Trophoblast cell (in vitro differentiated cells and primary cell): Measurements from ENCODE around the gene NTMT2.

Source experiments
- DNase-seq, 2 donors: peaks; one replicate each; pipeline ENCODE4 v3.0.0-alpha.2; 2016
- H2AFZ ChIP-seq: 2 replicates; pipeline ENCODE4 v1.6.1; 2013; ENCODE audit warnings: low read length, moderate library complexity, mild to moderate bottlenecking; ENCODE audit not compliant: insufficient read depth, poor library complexity
- H2AK5ac ChIP-seq: 2 replicates; pipeline ENCODE4 v1.6.1; 2013; ENCODE audit warnings: mild to moderate bottlenecking, low read length
- H2BK120ac ChIP-seq: 2 replicates; pipeline ENCODE4 v1.6.1; 2013; ENCODE audit warnings: low read length, mild to moderate bottlenecking, moderate library complexity; ENCODE audit not compliant: insufficient read depth, poor library complexity
- H2BK12ac ChIP-seq: 2 replicates; pipeline ENCODE4 v1.6.1; 2013; ENCODE audit warnings: mild to moderate bottlenecking, low read length, moderate library complexity
- H2BK5ac ChIP-seq: 2 replicates; pipeline ENCODE4 v1.6.1; 2013; ENCODE audit warnings: low read length, low read depth, moderate library complexity, mild to moderate bottlenecking; ENCODE audit not compliant: poor library complexity
- H3K14ac ChIP-seq: 2 replicates; pipeline ENCODE4 v1.6.1; 2013; ENCODE audit warnings: mild to moderate bottlenecking, low read length
- H3K18ac ChIP-seq: 2 replicates; pipeline ENCODE4 v1.6.1; 2013; ENCODE audit warnings: mild to moderate bottlenecking, low read length
- H3K23ac ChIP-seq: 2 replicates; pipeline ENCODE4 v1.6.1; 2013; ENCODE audit warnings: low read length
- H3K27ac ChIP-seq: 2 replicates; pipeline ENCODE4 v1.5.1; 2013; ENCODE audit warnings: low read depth, mild to moderate bottlenecking, inconsistent platforms, low read length, moderate library complexity
- H3K27me3 ChIP-seq: 2 replicates; pipeline ENCODE4 v1.6.1; 2013; ENCODE audit warnings: inconsistent platforms, mild to moderate bottlenecking, low read length, moderate library complexity; ENCODE audit not compliant: insufficient read depth
- H3K36me3 ChIP-seq, 2 experiments: 1 replicate in 1 of 2; 2 replicates in 1 of 2; pipeline ENCODE4 v1.6.1; 2013; ENCODE audit warnings: low read length in 2 of 2, mild to moderate bottlenecking in 2 of 2, moderate library complexity in 1 of 2; ENCODE audit not compliant: insufficient read depth in 2 of 2, control insufficient read depth in 1 of 2
- H3K4ac ChIP-seq: 2 replicates; pipeline ENCODE4 v1.6.1; 2013; ENCODE audit warnings: low read depth, mild to moderate bottlenecking, low read length, moderate library complexity
- H3K4me1 ChIP-seq, 2 experiments: 1 replicate in 1 of 2; 2 replicates in 1 of 2; pipeline ENCODE4 v1.6.1; 2013; ENCODE audit warnings: low read length in 2 of 2, mild to moderate bottlenecking in 2 of 2, moderate library complexity in 1 of 2; ENCODE audit not compliant: insufficient read depth in 2 of 2, control insufficient read depth in 1 of 2
- H3K4me2 ChIP-seq: 2 replicates; pipeline ENCODE4 v1.6.1; 2013; ENCODE audit warnings: inconsistent platforms, mild to moderate bottlenecking, low read length, moderate library complexity
- H3K4me3 ChIP-seq: 2 replicates; pipeline ENCODE4 v1.5.1; 2013; ENCODE audit warnings: mild to moderate bottlenecking, low read depth, low read length, inconsistent platforms
- H3K79me1 ChIP-seq: one replicate; pipeline ENCODE4 v1.6.1; 2013; ENCODE audit warnings: low read length
- H3K79me2 ChIP-seq: 2 replicates; pipeline ENCODE4 v1.6.1; 2013; ENCODE audit warnings: low read length, mild to moderate bottlenecking; ENCODE audit not compliant: control insufficient read depth, insufficient read depth, poor library complexity
- H3K9ac ChIP-seq: 2 replicates; pipeline ENCODE4 v1.6.1; 2013; ENCODE audit warnings: mild to moderate bottlenecking, low read length
- H3K9me3 ChIP-seq: 2 replicates; pipeline ENCODE4 v1.6.1; 2013; ENCODE audit warnings: low read depth, mild to moderate bottlenecking, control low read depth, inconsistent platforms, low read length; ENCODE audit not compliant: insufficient read depth
- H4K12ac ChIP-seq: 2 replicates; pipeline ENCODE4 v1.6.1; 2013; ENCODE audit warnings: low read depth, mild to moderate bottlenecking, low read length, moderate library complexity
- H4K8ac ChIP-seq: 2 replicates; pipeline ENCODE4 v1.6.1; 2013; ENCODE audit warnings: low read depth, mild to moderate bottlenecking, low read length, moderate library complexity
- H4K91ac ChIP-seq: one replicate; pipeline ENCODE4 v1.6.1; 2013; ENCODE audit warnings: low read depth, mild to moderate bottlenecking, low read length, moderate library complexity
- WGBS: extraction: QIAGEN DNeasy Blood & Tissue Kit; methylation state at CpG from one replicate; pipeline ENCODE4 v1.1.7; 2013; ENCODE audit warnings: missing lambda C conversion rate; ENCODE audit not compliant: insufficient read length, insufficient coverage; ENCODE audit errors: extremely low coverage; 5-methylcytosine and 5-hydroxymethylcytosine counted together

Gene NTMT2

DNA sequence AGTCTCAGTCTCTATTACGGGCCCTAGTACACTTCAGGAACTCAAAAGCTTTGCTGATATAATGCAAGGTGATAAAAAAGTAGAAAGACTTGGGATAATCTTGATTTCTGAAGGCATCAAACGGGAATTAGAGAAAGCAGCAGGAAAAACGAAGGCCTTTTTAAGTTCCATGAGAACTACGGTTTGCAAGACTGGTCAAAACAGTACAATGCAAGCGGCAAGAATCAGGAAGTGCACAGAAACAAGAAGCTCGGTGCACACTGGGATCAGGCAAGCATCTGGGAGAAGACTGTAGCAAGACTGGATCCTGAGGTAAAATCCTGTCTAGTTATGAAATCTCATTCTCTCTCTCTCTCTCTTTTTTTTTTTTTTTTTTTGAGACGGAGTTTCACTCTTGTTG lies 28.6 kb downstream of the NTMT2 start:
- no peaks in the 10 kb centered on the region for H3K9me3 ChIP-seq
- no peak overlapping the region for H2AK5ac ChIP-seq
- no peaks in the 10 kb centered on the region for H3K79me1 ChIP-seq
- H3K4me1 ChIP-seq: no peaks in the 10 kb centered on the region
- no peak overlapping the region for H2BK120ac ChIP-seq
- H3K4ac ChIP-seq: no peak overlapping the region
- no peak overlapping the region for H3K23ac ChIP-seq
- no peaks in the 10 kb centered on the region for H3K36me3 ChIP-seq
- no peak overlapping the region for H4K8ac ChIP-seq
- no peak overlapping the region for H2BK5ac ChIP-seq
- H3K9ac ChIP-seq: no peak overlapping the region
- no CpG with 5 or more reads among the region's 7 CpGs for WGBS
- no peak overlapping the region for H2AFZ ChIP-seq
- no peak overlapping the region for H3K18ac ChIP-seq
- no peak overlapping the region for H4K91ac ChIP-seq
- H2BK12ac ChIP-seq: no peak overlapping the region
- H3K27ac ChIP-seq: no peak overlapping the region
- no peak overlapping the region for H3K4me3 ChIP-seq
- H3K14ac ChIP-seq: no peak overlapping the region
- H3K27me3 ChIP-seq: no peaks in the 10 kb centered on the region
- no peaks in the 10 kb centered on the region for H3K79me2 ChIP-seq
- H3K4me2 ChIP-seq: no peak overlapping the region
- DNase-seq: no peak
- no peak overlapping the region for H4K12ac ChIP-seq

DNA sequence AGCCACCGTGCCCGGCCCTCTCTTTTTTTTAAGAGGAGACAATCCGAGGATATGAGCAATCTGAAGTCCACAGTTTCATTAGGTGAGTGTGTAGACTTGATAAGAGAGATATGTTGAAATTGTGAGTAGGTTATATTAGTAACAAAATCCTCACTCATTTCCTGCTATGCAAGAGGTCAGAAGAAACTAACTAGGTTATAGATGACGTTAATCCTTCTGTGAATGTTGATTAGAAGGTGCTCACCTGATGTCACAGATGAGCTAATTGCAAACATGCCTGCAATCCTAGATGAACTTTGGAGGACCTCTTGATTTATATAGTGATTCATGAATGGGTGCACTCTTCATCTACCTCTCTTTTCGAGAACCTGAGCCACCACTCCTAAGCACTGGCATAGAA lies 29.3 kb downstream of the NTMT2 start:
- no peak overlapping the region for H4K91ac ChIP-seq
- WGBS: no CpG with 5 or more reads among the region's 5 CpGs
- no peak overlapping the region for H2AFZ ChIP-seq
- no peaks in the 10 kb centered on the region for H3K79me2 ChIP-seq
- no peak overlapping the region for H3K9ac ChIP-seq
- H2AK5ac ChIP-seq: no peak overlapping the region
- no peak overlapping the region for H3K4ac ChIP-seq
- no peak overlapping the region for H3K18ac ChIP-seq
- no peaks in the 10 kb centered on the region for H3K79me1 ChIP-seq
- no peak overlapping the region for H2BK12ac ChIP-seq
- no peak overlapping the region for H4K8ac ChIP-seq
- H2BK5ac ChIP-seq: no peak overlapping the region
- no peak overlapping the region for H3K23ac ChIP-seq
- H4K12ac ChIP-seq: no peak overlapping the region
- H2BK120ac ChIP-seq: peak overlapping the region; percentile 60
- H3K27me3 ChIP-seq: no peaks in the 10 kb centered on the region
- no peak overlapping the region for H3K27ac ChIP-seq
- H3K14ac ChIP-seq: no peak overlapping the region
- no peaks in the 10 kb centered on the region for H3K4me1 ChIP-seq
- no peaks in the 10 kb centered on the region for H3K9me3 ChIP-seq
- H3K4me2 ChIP-seq: no peak overlapping the region
- no peak for DNase-seq
- no peaks in the 10 kb centered on the region for H3K36me3 ChIP-seq
- no peak overlapping the region for H3K4me3 ChIP-seq

DNA sequence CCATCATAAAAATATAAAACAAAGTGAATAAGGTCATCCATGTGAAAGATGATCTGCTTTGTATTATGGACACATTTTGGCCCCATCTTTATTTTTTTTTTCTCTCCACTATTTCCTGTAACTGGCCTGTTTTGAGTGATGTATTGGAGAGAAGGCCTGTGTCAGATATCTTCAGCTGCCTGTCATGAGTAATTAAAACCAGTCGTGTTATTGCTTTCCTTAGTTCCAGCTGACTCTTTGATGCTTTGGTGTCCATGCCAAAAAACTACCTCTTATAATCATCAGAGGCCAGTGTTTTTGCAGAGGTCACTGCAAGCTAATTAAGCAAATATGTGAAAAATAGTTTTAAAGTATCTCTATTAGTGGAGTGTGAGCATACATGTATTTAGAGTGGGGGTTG lies 29.7 kb downstream of the NTMT2 start:
- no peak overlapping the region for H3K9ac ChIP-seq

DNA sequence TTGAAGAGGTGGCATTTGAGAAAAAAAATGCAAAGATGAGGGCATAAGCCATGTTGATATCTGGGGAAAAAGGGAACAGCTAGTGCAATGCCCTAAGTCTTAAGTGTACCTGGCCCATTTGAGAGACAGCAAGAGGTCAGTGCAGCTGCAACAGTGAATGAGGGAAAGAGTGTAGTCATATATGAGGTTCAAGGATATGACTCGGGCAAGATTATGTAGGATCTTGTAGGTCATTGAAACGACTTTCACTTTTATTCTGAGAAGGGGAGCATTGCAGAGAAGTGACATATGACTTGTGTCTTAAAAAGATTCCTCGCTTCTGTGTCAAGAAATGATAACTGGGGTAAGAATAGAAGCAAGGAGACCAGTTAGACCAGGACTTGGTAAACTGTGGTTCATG lies 31.0 kb downstream of the NTMT2 start:
- no peak overlapping the region for H3K14ac ChIP-seq
- no CpG with 5 or more reads among the region's 3 CpGs for WGBS
- DNase-seq: no peak
- no peaks in the 10 kb centered on the region for H3K4me1 ChIP-seq
- H3K79me1 ChIP-seq: no peaks in the 10 kb centered on the region
- H3K18ac ChIP-seq: no peak overlapping the region
- no peaks in the 10 kb centered on the region for H3K27me3 ChIP-seq
- no peak overlapping the region for H3K4me3 ChIP-seq
- H2BK120ac ChIP-seq: no peak overlapping the region
- no peaks in the 10 kb centered on the region for H3K9me3 ChIP-seq
- no peak overlapping the region for H4K12ac ChIP-seq
- H2BK12ac ChIP-seq: no peak overlapping the region
- H3K4me2 ChIP-seq: no peak overlapping the region
- H2BK5ac ChIP-seq: no peak overlapping the region
- H2AFZ ChIP-seq: no peak overlapping the region
- no peak overlapping the region for H3K4ac ChIP-seq
- no peak overlapping the region for H3K9ac ChIP-seq
- no peak overlapping the region for H3K23ac ChIP-seq
- no peaks in the 10 kb centered on the region for H3K79me2 ChIP-seq
- no peak overlapping the region for H2AK5ac ChIP-seq
- H4K8ac ChIP-seq: no peak overlapping the region
- H4K91ac ChIP-seq: no peak overlapping the region
- H3K36me3 ChIP-seq: no peaks in the 10 kb centered on the region
- H3K27ac ChIP-seq: no peak overlapping the region

More for the DNA sequence above, 29.7 kb downstream of the NTMT2 start:
- Histone ChIP-seq H3K4ac (no peak overlapping the region), H3K4me1 (no peaks in the 10 kb centered on the region), H2AFZ (no peak overlapping the region), H2BK120ac (no peak overlapping the region), H4K12ac (no peak overlapping the region), H3K27ac (no peak overlapping the region), H2AK5ac (no peak overlapping the region), H4K91ac (no peak overlapping the region), H3K27me3 (no peaks in the 10 kb centered on the region), H3K79me1 (no peaks in the 10 kb centered on the region), H4K8ac (no peak overlapping the region), H3K36me3 (no peaks in the 10 kb centered on the region), H2BK5ac (no peak overlapping the region), H2BK12ac (no peak overlapping the region), H3K4me2 (no peak overlapping the region), H3K9me3 (no peaks in the 10 kb centered on the region), H3K18ac (no peak overlapping the region), H3K79me2 (no peaks in the 10 kb centered on the region), H3K4me3 (no peak overlapping the region), H3K23ac (no peak overlapping the region), H3K14ac (no peak overlapping the region)
- WGBS: no CpG with 5 or more reads among the region's 1 CpG
- no peak for DNase-seq
